A549 treated with AZD9567 at 1 μM for 4 hours (cell line): ENCODE data around the gene BCAP29. TPM values are rescaled to one million over a fixed set of nuclear protein-coding genes. Genes with fewer than 3 reads are reported as not detected.

Experiments used
- total RNA-seq: library from RNA; stranded (reverse); fragments of 200-300 nt; extraction: Qiagen RNA extraction; gene quantifications from 5 replicates; pipeline ENCODE4 v1.2.3, GENCODE V29; 2022; ENCODE audit not compliant: insufficient read depth

BCAP29 gene
- total RNA-seq = 36.2 to 81.9 TPM (median 40.5 TPM) in 5 replicates

GRCh38 chr7:107579885-107580715, at the start of gene BCAP29:
Gene BCAP29, plus strand, starts transcription at chr7:107580246. Its CDS starts 527 bp downstream, at chr7:107580773.

GRCh38 chr7:107563775-107564552, 16.1 kb upstream of the BCAP29 start, which contains the start of the genes COG5 and DUS4L:
Gene COG5, minus strand, starts transcription at chr7:107563920. Its CDS starts 24 bp downstream, at chr7:107563896.
Gene DUS4L, plus strand, starts transcription at chr7:107563971. Its CDS starts 3,100 bp downstream, at chr7:107567071.

GRCh38 chr7:107660381-107661080, 80.5 kb downstream of the BCAP29 start, which contains the start of gene SLC26A4:
Gene SLC26A4, plus strand, starts transcription at chr7:107660828. Its CDS starts 814 bp downstream, at chr7:107661642.

Other genes with a start within 250 kb of the BCAP29 start
- gene GPR22, start 110.2 kb upstream of the BCAP29 start, total RNA-seq = not detected in 5 replicates
- gene COG5, start 16.3 kb upstream of the BCAP29 start, total RNA-seq = 8.1 to 18.2 TPM (median 10.1 TPM) in 5 replicates
- 5.4 to 9.6 TPM (median 9.2 TPM) in 5 replicates for gene DUS4L, start 16.3 kb upstream of the BCAP29 start, total RNA-seq
- 0.06 to 0.15 TPM (median 0.10 TPM) in 4 of 5 replicates, not detected in the other for gene SLC26A4, start 80.6 kb downstream of the BCAP29 start, total RNA-seq
- gene CBLL1, start 163.9 kb downstream of the BCAP29 start, total RNA-seq = 28.2 to 62.4 TPM (median 32.0 TPM) in 5 replicates
- not detected in 5 replicates for gene SLC26A3, start 223.0 kb downstream of the BCAP29 start, total RNA-seq